Erythroblast (primary cell): ENCODE measurements around the gene CFAP119.
A peak's percentile ranks its signal among the peaks of the same experiment; 100 is the strongest.

Source experiments
- DNase-seq, 2 experiments: peaks; one replicate each; lab custom pipeline; 2025; lab: John Stamatoyannopoulos, UW
- GATA1 ChIP-seq: IDR thresholded peaks from 2 replicates; pipeline ENCODE4 v1.6.1; 2011; ENCODE audit warnings: low read depth, mild to moderate bottlenecking, control low read depth, low read length, moderate library complexity
- POLR2A ChIP-seq: IDR thresholded peaks from 2 replicates; pipeline ENCODE4 v1.6.1; 2011; ENCODE audit warnings: mild to moderate bottlenecking, low read length

The CFAP119 gene

DNA sequence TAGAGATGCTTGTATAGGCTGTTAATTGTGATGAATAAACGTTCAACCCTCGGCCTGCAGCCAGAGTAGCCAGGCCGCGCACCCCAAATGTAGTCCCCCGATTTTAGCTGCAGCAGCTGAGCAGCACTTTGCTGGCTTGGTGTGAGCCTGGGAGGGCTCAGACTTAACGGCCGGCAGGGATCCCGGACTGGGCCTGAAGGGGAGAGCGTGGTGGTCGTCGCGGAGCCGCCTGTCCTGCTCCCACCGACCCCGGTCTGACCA lies 13.2 kb upstream of the CFAP119 start:
- no peak for TF ChIP-seq GATA1
- no peak for TF ChIP-seq POLR2A

DNA sequence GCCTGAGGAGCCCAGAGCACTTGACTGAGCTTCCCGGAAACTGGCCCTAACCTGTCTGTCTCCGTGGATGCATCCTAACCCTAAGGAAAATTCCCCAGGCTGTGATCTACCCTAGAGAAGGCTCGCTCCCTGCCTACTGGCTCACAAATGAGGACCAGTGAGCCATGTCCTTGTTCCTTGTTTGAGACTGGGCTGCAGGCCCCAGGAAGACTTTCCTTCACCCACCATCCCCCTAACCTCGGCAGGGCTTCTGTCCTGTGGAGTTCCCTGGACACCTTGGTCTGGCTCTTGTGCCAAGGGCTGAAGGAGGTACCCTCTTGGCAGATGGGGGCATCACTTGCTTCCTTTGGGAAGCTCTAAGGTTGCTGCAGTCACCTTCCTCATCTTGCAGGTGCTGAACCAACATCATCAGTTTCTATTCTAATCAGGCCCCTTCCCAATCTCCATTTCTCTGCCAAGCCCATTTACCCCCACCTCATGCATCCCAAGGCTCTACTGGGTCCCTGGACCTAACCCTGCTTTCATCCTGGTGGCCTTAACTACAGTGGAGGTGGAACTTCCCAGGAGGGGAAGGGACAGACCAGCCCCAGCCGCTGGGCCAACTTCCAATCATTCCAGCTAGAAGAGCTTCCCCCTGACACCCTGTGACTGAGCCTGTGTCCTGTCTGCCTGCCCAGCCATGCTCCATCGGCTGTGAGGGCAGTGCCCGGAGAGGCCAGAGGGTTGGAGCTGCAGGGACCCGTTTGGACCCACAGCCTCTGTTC lies 12.7 kb upstream of the CFAP119 start:
- DNase-seq = no peak
- TF ChIP-seq POLR2A = no peak
- no peak for TF ChIP-seq GATA1

More for the DNA sequence above, 13.2 kb upstream of the CFAP119 start:
- DNase-seq = no peak

DNA sequence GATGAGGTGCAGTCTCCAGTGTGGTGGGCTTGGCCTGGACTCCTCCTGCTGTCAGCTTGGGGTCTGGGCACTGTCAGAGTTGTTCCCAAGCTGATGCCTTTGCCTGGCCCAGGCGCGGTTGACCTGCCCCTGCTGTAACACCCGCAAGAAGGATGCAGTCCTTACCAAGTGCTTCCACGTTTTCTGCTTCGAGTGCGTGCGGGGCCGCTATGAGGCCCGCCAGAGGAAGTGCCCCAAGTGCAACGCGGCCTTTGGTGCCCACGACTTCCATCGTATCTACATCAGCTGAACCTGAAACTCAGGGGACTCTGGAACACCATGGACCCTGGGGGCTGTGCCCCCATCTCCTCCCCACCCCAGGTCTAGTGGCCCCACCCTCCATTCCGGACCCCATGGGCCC lies 12.0 kb upstream of the CFAP119 start:
- TF ChIP-seq POLR2A = no peak
- no peak for TF ChIP-seq GATA1

DNA sequence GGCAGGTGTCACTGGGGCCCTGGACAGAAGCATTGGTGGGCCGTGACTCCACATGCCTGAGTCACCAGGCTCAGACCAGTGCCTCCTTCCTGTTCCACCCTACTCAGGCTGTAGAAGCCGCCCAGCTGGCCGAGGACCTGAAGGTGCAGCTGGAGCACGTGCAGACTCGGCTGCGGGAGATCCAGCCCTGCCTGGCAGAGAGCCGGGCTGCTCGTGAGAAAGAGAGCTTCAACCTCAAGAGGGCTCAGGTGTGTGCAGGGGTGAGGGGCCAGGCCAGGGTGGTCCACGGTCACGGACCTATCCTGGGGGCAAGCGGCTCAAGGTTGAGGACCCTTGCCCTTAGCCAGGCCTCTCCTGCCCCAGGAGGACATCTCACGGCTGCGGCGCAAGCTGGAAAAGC lies 9.9 kb upstream of the CFAP119 start:
- DNase-seq = no peak
- TF ChIP-seq POLR2A = no peak
- no peak for TF ChIP-seq GATA1

More for the DNA sequence above, 12.0 kb upstream of the CFAP119 start:
- no peak for DNase-seq

DNA sequence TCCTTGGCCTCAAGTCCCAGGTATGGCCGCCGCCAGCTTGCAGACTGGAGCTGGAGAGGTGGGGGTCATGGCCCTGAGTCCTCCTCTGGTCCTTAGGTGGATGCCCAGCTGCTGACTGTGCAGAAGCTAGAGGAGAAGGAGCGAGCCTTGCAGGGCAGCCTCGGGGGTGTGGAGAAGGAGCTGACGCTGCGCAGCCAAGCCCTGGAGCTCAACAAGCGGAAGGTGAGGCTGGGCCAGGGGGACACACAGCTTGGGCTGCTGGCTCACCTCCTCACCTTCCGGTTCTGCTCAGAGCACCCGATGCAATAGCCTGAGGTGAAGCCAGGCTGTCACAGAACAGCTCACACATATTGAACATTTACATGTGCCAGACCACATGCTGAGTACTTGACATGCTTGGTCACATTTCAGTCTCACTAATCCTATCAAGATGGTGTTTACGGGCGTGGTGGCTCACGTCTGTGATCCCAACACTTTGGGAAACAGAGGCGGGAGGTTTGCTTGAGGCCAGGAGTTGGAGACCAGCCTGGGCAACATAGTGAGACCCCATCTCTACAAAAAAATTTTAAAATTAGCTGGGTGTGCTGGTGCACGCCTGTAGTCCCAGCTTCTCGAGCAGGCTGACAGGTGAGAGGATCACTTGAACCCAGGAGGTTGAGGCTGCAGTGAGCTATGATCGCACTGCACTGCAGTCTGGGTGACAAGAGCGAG lies 7.7 kb upstream of the CFAP119 start:
- TF ChIP-seq POLR2A = no peak
- TF ChIP-seq GATA1 = no peak
- no peak for DNase-seq

DNA sequence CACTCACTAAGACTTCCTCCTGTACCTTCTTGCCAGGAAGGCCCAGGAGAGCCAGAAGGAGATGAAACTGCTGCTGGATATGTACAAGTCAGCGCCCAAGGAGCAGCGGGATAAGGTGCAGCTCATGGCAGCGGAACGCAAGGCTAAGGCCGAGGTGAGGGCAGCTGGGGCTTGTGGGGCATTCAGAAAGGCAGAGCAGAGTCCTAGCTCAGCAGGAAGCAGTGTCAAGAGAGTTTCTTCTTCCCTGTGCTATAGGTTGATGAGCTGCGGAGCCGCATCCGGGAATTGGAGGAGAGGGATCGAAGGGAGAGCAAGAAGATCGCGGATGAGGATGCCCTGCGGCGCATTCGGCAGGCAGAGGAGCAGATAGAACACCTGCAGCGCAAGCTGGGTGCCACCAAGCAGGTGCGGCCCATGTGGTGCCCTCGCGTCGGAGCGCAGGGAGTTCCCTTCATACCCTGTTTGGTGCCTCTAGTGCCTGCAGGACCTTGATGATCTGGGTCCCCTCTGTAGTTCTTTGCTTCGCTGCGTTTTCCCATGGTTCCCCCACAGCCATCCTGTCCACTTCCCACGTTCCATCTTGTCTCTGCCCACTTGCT lies 6.8 kb upstream of the CFAP119 start:
- no peak for TF ChIP-seq POLR2A
- no peak for TF ChIP-seq GATA1

DNA sequence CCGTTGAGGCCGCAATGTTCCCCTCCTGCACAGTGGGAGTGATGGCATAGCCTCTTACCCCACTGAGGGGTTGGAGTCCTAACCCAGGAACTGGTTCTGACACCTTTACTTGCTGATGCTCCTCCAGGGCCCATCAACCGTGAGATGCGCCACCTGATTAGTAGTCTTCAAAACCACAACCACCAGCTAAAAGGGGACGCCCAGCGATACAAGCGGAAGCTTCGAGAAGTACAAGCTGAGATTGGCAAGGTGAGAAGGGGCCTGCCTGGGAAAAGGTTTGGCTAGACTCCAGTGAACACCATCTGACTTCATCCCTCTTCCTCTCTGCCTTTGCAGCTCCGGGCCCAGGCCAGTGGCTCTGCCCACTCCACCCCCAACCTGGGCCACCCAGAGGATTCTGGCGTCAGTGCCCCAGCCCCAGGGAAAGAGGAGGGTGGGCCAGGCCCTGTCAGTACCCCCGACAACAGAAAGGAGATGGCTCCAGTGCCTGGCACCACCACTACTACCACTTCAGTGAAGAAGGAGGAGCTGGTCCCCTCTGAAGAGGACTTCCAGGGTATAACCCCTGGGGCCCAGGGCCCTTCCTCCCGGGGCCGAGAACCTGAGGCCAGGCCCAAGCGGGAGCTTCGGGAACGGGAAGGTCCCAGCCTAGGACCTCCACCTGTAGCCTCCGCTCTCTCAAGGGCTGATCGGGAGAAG lies 6.1 kb upstream of the CFAP119 start:
- no peak for TF ChIP-seq GATA1
- TF ChIP-seq POLR2A = no peak
- DNase-seq = no peak

More for the DNA sequence above, 6.8 kb upstream of the CFAP119 start:
- no peak for DNase-seq

DNA sequence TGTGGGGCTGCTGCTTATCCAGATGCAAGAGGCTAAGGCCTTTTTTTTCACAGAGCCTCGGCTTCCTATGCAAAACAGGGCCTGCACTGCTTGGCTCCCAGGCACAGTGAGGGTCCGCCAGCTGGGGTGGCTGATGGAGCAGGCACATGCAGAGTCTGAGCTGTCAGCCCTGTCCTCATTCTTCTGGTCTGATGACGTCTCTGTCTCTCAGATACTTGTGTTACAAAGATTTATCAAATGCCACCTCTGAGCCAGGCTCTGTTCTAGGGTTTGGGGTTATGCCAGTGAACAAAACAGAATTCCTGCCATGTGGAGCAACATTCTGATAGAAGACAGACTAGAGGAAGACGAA lies 5.0 kb upstream of the CFAP119 start:
- no peak for DNase-seq
- TF ChIP-seq GATA1 (peak; percentile 19), POLR2A (peak; percentile 21)

DNA sequence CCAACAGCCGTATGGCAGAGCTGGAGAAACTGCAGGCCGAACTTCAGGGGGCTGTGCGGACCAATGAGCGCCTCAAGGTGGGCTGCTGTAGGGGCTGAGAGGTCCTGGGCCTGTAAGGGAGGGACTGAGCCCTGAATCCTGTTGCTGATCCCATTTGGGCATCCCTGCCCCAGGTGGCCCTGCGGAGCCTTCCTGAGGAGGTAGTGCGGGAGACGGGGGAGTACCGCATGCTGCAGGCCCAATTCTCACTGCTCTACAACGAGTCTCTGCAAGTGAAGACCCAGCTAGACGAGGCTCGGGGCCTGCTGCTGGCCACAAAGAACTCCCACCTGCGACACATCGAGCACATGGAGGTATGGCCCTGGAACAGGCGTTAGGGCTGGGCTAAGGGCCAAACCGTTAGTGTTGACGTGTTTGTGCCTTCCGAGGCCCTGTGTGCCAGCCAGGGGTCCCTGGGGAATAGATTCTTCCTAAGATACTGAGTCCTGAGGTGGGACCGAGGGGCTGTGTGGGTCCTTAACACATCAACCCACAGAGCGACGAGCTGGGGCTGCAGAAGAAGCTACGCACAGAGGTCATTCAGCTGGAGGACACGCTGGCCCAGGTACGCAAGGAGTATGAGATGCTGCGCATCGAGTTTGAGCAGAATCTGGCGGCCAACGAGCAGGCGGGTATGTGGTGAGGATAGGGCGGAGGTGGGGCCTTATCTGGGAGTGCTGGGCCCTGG lies 4.5 kb upstream of the CFAP119 start:
- peak; percentile 93 to 97 for DNase-seq
- TF ChIP-seq POLR2A (no peak), GATA1 (no peak)

DNA sequence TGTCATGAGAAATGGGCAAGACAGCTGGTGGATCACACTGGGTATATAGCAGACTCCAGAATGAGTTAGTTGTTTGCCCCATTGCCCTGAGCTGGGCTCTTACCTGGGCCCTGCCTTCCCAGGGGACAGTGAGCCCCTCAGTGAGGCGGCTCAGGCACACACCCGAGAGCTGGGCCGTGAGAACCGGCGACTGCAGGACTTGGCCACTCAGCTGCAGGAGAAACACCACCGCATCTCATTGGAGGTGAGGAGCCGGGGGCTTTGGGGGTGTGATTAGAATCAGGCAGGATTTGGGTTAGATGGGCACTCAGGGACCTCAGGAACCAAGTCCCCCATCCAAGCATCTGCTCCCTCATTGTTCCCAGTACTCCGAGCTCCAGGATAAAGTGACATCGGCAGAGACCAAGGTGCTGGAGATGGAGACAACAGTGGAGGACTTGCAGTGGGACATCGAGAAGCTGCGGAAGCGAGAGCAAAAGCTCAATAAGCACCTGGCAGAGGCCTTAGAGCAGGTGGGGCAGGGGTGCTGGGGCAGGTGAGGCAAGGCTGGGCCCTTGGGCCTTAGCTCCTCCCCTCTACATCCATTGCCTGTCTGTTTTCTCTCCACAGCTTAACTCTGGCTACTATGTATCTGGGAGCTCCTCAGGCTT lies 3.1 kb upstream of the CFAP119 start:
- DNase-seq = no peak
- TF ChIP-seq GATA1 = no peak
- TF ChIP-seq POLR2A = no peak

DNA sequence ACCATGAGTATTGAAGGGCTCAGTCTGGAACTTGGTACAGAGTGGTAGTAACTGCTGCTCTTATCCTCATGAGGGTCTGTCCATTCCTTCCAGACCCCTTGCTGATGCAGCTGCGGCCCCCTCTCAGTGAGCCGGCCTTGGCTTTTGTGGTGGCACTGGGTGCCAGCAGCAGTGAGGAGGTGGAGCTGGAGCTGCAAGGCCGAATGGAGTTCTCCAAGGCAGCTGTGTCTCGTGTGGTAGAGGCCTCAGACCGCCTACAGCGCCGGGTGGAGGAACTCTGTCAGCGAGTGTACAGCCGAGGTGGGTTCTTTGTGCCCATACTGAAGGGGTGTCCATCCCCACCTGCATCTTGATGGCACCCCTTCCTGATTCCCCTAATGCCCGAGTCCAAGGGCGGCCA lies 2.2 kb upstream of the CFAP119 start:
- no peak for DNase-seq
- TF ChIP-seq GATA1 (no peak), POLR2A (no peak)

DNA sequence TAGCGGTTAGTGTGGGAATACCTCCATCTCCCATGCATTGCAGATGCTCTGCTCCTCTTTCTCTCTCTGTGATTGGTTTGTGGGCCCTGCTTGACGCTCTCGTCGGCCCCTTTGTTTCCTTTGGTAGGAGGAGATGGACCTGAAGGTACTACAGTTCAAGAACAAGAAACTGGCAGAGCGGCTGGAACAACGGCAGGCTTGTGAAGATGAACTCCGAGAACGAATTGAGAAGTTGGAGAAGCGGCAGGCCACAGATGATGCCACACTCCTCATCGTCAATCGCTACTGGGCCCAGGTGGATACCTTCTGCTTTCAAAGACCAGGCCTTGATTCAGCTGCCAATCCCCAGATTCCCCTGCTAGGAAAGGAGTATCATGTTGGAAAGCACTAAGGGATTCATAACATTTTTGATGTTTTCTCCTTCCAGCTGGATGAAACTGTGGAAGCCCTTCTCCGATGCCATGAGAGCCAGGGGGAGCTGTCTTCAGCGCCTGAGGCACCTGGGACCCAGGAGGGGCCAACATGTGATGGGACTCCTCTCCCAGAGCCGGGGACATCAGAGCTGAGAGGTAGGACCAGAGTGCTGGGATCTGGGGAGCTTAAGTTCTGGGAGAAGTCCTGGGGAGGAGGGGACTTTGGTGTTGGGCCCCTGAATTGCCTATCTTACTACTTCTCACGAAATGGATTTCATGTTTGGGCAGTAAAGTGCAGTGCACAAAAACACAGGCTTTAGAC lies 1.3 kb upstream of the CFAP119 start:
- DNase-seq = no peak
- no peak for TF ChIP-seq POLR2A
- no peak for TF ChIP-seq GATA1

DNA sequence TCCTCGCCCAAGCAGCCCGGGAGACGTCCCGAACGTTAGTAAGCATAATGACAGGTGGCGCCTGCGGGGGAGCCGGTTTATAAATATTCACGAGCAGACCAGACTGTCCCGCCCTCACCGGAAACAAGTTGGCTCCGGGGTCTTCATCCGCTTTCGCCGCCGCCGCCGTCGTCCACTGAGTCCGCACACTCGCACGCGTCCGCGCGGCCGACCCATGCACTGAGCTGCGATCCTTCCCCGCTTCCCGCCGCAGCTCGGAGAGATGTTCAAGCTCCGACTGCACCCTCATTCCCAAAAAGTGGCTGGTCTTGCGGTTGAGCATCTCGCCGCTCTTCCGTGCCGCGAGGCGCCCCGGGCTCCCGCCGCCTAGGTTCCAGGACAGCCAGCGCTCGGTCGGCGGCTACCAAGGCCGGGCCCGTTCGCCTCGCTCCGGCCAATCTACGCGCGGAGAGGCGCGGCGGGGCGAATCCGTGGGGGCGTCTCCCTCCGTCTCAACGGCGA lies 385 bp downstream of the CFAP119 start:
- TF ChIP-seq GATA1 (no peak), POLR2A (no peak)

More for the DNA sequence above, 385 bp downstream of the CFAP119 start:
- peak; percentile 68 to 69 for DNase-seq
